Ammon's horn (tissue), 1 donor: ENCODE results near the gene ENPP6.
A peak's percentile ranks its signal among the peaks of the same experiment; 100 is the strongest.
"Not testable (repeated sequence)": the region's sequence is repeated elsewhere in the genome, so short reads cannot be mapped to it uniquely, and the experiment has no call there.

ENCODE experiments used
- DNase-seq: peaks from one replicate; pipeline ENCODE4 v3.0.0-alpha.2; 2016; ENCODE audit warnings: low spot score

ENPP6 gene

DNA sequence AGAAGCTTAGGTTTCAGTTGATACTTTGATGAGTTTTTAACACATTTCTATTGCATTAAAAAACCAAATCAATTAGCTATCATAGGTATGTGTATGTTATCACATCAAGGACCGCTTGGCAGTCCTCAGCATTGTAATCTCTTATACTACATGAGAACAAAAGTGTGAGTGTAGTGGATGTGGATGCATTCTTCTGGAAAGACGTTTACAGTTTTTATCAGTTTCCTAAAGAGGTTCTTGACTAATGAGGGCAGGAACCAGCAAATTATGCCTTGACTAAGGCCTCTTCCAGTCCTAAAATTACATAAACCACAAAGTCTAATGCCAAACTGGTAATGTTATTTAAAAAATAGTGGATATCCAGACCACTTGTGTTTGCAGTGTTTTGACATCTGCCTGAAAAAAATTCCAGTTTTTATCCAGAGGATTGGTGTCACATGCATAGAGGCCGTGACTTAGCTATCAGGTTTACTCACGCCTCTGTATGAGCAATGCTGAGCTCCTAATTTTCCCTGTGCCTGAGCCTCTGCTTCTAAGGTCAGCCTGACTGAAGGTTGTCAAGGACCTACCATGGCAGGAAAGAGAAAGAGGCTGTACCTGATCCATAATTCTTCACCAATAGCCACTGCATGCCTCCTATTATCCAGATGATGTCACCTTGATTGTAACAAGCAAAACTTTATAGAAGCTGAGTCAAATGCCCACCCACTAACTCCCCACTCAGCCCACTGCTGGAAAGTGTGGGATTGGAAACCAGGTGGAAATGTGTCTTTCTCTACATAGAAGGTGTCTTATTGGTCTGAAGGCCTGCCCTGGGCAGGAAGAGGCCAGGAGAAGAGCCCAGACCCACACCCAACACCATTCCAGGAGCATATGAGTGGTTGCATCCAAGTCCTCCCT, 68.7 kb downstream of the ENPP6 start:
- no peak for DNase-seq

GRCh38 chr4:184147858-184148737, 69.6 kb downstream of the ENPP6 start:
- no peak for DNase-seq

DNA sequence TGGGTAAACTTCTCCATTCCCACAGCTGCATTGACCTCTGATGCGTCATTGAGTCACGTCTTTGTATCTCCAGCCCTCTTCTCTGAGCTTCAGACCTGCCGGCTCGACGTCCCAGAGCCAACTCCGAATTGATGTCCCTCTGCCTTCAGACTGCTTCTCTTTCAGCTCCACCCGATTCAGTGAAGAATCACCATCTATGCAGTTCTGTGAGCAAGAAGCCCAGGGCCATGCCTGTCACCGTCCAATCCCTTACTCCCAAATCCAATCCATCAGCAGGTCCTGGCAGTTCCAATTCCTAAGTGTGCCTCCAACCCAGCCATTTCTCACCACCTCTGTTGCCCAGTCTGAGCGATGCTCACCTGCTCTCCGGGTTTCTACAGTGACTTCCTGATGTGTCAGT, 70.7 kb downstream of the ENPP6 start:
- no peak for DNase-seq

- no peak for DNase-seq
These were observed 72.1 kb downstream of the ENPP6 start for GRCh38 chr4:184145596-184145995.

DNA sequence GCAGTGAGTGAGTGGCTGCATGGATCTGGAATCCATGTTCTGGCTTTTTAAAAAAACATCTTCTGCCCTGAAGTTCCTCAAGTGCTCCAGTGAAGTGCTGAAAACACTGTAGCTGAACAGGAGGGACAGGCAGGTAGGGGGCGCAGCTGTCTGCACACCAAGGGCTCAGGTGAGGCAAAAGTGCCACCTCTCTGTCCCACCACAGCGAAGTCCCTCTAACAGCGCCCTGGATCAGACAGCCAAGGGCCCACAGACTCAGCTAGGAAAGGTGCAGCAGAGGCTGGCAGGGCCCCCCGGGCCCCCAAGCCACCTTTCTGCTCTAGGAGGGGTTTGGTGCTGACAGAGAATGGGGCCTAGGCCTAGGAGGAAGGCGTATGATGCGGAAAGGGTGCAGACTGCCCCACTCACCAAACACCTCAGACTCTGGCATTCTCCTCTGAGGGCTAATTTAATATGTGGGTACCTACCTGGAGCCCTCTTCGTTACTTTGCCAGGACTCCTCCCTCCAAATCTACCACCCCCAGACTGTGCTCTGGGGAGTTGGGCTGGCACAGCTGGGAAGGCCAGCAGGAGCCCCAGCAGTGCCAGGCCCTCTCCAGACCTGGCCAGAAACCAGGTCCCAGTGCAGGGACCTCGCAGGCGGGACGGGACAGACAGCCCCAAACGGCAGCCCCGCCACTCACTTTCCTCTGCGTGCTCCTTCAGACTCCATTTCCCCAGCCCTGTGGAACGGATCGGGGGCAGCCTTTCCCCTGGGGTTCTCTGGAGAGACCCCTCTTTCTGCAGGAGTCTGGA, 73.7 kb downstream of the ENPP6 start:
- DNase-seq = no peak

- DNase-seq = no peak
These were observed 75.3 kb downstream of the ENPP6 start for GRCh38 chr4:184142121-184143000.

DNA sequence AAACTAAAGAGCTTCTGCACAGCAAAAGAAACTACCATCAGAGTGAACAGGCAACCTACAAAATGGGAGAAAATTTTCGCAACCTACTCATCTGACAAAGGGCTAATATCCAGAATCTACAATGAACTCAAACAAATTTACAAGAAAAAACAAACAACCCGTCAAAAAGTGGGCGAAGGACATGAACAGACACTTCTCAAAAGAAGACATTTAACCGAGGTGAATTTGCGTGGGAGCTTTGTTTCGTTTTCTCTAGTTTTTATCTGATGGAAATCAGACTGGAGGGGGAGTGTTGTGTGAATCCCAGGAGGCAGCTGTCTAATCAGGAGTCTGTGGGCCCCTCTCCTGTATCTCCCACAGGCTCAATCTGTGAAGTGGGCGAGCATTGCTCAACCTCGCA, 76.8 kb downstream of the ENPP6 start:
- DNase-seq = not testable (repeated sequence)

DNA sequence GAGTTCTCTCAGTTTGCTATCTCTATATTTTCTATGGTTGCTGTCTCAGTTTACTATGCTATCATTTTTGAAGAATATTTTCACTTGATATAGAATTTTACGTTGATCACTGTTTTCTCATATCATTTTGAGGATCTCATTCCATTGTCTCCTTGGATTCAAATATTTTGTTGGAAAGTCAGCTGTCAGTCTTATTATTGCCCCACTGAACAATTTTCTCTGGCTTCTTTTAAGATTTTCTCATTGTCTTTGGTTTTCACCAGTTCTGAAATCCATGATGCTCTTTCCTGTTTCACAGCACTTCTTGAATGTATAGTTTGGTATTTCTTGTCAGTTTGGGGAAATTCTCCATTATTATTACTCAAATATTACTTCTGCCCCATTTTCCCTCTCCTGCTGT, 81.1 kb downstream of the ENPP6 start:
- DNase-seq = no peak

GRCh38 chr4:184126800-184127199, 90.9 kb downstream of the ENPP6 start:
- DNase-seq = no peak

DNA sequence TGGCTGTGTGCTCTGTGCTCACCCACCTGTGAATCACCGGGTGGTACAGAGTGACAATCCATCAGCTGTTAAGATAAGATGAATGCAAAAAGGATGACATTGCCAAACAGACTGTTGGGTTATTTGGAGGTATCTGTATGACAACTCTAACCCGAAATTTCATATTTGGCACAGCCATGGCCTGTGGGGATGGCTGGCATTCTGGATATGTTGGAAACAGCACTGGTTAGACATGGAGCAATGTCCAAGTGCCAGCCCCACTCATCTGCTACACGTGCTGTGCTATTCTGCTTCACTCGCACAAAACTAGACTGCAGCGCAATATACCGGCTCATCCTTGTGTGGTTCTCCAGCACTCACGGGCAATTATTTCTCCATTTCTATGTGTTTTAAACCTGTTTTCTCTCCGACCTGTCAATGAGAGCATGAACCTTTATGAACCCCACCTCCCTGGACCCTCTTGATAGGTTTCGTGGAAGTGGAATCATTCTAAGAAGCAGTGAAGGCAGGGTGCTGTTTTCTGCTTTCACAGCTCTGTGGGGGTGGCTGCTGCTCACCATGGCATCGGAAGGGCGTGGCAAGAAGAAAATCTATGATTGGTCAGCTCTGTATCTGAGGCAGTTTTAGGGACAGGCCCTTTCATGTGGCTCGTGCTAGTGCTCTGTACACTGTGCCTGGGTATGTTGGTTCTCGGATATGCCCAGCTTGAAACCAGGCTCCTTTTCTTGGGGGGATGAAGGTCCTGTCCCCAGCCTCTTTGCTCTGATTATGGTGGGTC, 94.9 kb downstream of the ENPP6 start:
- peak; percentile 50 for DNase-seq

DNA sequence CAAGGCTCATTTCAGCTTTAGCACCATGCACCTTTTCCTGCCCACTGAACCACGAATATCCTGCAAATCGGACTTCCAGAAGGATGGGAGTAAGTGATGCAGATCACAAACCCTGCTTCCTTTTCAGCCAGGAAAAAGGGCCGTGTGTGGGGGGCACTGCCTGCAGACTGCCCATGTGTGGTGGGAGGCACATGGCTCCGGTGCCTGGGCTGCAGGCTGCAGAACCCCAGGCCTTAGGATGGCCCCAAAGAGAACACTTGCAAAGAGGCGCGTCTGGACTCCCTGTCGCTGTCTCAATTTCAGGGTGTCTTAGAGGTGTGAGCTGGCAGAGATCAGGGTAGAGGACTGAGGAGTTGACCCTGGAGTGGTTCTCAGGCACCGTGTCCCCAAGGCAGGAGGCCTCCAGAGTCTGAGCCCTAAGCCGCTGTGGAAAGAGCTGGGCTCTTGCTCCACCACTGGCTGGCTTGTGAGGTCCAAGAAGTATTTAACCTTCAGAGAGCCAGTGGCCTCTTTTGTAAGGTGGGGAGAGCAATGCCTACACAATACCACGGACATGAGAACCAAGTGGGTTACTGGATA, 97.0 kb downstream of the ENPP6 start:
- DNase-seq = no peak

GRCh38 chr4:184117662-184118199, 99.9 kb downstream of the ENPP6 start:
- no peak for DNase-seq

GRCh38 chr4:184115399-184115798, 102.3 kb downstream of the ENPP6 start:
- DNase-seq = no peak

DNA sequence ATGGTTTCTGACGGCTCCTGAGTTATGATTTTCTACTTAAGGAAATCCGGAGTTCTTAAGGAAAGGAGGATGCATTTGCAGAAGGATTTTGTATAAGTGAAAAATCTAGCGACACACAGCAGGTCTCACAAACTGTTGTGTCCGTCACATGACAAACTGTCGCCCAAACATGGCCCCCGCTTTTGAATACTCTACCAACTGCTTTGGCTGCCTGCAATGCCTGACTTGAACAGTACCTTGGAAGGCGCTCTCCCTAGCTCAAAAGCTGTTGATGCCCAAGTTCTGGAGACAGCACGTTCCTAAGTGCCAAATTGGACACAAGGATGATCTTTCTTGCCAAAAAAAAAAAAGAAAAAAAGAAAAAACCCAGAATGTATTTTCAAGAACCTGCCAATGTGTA, 103.2 kb downstream of the ENPP6 start:
- peak; percentile 63 for DNase-seq

GRCh38 chr4:184112006-184112550, 105.6 kb downstream of the ENPP6 start:
- no peak for DNase-seq

DNA sequence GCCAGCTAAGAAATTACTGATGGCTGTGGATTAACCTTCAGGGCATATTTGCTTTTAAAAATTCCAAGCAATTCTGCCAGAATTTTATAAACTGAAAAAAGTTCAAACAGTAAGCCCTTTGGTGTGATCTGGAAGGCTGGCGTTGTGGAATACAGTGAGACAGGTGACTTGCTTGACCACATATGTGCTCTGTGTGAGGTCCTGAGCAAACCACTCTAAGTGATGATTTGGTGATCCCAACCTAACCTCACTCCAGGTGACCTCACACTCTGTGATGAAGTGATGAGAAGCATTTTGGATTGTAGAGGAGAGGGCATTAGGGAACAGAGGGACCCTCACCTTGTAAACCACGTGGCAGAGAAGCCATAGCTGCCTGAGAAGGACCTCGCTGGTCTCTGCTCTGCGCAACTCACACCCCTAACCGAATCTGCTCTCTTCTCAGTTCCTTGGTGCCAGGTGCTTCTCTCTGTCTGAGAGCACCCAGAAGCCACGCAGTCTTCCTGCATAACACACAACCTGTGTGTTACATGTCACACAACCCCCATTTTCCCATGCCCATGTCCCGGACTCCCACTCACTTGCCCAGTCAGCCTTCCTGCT, 106.3 kb downstream of the ENPP6 start:
- no peak for DNase-seq

DNA sequence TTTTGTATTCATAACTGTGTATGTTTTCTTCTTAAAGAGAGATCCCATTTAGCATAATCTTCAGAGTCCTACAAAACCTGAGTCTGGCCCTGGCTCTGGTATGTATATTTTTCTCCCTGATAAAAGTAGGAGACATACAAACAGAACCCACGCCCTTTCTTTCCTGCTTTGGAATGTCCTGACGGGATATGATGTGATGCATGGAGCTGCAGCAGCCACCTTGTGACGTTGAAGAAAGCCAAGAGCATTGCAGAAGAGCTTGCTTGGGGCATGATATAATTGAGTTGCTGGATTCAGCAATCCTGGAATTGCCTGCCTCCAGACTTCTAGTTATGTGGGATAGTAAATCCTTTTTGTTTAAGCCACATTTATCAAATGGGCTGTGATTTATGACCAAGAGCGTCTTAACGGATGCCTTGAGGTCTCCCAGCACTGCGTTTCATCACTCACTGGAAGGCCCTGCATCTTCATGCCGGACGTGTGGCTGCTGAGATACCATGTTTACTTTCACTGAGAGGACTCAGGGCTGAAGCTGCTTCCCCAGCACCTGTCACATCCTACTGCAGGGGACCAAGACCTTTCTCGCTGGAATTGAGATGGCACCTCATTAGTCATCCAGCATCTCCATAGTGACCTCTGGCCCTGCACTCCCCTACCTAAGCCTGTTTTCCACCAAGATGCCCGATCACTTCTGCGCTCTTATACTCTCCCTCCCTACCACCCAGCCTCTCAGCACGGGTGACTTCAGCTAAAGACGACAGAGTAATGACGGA, 107.0 kb downstream of the ENPP6 start:
- no peak for DNase-seq

DNA sequence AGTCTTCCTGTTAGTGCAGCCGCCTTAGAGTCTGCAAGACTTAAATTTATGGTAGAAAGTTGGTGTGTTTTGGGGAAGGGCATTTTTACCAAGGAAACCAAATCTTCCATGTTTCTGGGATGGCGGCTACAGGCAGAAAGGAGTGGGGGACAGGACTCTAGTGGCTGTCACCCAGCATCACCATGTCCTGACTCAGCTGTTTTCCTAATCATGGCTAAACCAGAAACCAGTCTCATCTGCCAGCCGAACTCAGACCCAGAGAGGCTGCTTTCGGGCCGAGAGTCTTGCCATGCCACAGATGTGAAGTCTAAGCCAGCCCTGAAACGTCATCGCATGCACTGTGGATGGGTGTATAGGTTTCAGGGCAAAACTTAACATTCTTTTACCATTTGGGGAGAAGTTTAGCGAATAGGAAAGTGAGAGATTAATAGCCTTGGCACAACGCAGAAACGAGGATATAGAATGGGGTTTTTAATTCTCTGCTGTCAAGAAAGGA, 109.6 kb downstream of the ENPP6 start:
- DNase-seq = no peak
